Thoracic aorta (tissue), 2 donors: ENCODE data around the gene RNF151. TPM values are rescaled to one million over a fixed set of nuclear protein-coding genes. Genes with fewer than 3 reads are reported as not detected.
A peak's percentile ranks its signal among the peaks of the same experiment; 100 is the strongest.

Experiments
- ATAC-seq: fragments of 150-250 bp; one replicate; pipeline ENCODE4 v1.8.0; 2017; ENCODE audit warnings: low read depth; ENCODE audit not compliant: insufficient number of reproducible peaks, low FRiP score
- DNase-seq: peaks from one replicate; pipeline ENCODE4 v3.0.0-alpha.2; 2020; ENCODE audit warnings: low spot score
- H3K27ac ChIP-seq, 2 donors: fragments of 200-600 bp; sonication (generic); 1 replicate in 1 of 2; 2 replicates in 1 of 2; pipeline ENCODE4 v1.5.1; 2016; ENCODE audit warnings: mild to moderate bottlenecking in 2 of 2, moderate library complexity in 2 of 2
- H3K27me3 ChIP-seq: fragments of 200-600 bp; sonication (generic); replicated peaks from 2 replicates; pipeline ENCODE4 v1.6.0; 2016; ENCODE audit warnings: mild to moderate bottlenecking; ENCODE audit not compliant: insufficient read depth
- H3K36me3 ChIP-seq: fragments of 200-600 bp; sonication (generic); one replicate; pipeline ENCODE4 v1.5.1; 2016
- H3K4me1 ChIP-seq, 2 donors: fragments of 200-600 bp; sonication (generic); 1 replicate in 1 of 2; 2 replicates in 1 of 2; pipeline versions ENCODE4 v1.5.1 to v1.6.0; 2016; ENCODE audit warnings: low read depth in 2 of 2, mild to moderate bottlenecking in 1 of 2; ENCODE audit not compliant: control insufficient read depth in 1 of 2
- H3K4me3 ChIP-seq: fragments of 200-600 bp; sonication (generic); 2 replicates; pipeline ENCODE4 v1.5.1; 2016; ENCODE audit warnings: mild to moderate bottlenecking
- H3K9me3 ChIP-seq: fragments of 200-600 bp; sonication (generic); 2 replicates; pipeline ENCODE4 v1.5.1; 2016
- CTCF ChIP-seq: fragments of 200-600 bp; sonication (generic); IDR thresholded peaks from one replicate; pipeline ENCODE4 v1.5.1; 2019; ENCODE audit warnings: antibody characterized with exemption
- total RNA-seq, 2 donors: library from RNA; depleted of rRNA; stranded (reverse); fragments of >200 nt; gene quantifications; one replicate each; pipeline versions ENCODE4 v1.1.0 to v1.2.3, GENCODE V29; 2016

RNF151 gene
- total RNA-seq, 2 donors from 2014 or later: not detected

DNA sequence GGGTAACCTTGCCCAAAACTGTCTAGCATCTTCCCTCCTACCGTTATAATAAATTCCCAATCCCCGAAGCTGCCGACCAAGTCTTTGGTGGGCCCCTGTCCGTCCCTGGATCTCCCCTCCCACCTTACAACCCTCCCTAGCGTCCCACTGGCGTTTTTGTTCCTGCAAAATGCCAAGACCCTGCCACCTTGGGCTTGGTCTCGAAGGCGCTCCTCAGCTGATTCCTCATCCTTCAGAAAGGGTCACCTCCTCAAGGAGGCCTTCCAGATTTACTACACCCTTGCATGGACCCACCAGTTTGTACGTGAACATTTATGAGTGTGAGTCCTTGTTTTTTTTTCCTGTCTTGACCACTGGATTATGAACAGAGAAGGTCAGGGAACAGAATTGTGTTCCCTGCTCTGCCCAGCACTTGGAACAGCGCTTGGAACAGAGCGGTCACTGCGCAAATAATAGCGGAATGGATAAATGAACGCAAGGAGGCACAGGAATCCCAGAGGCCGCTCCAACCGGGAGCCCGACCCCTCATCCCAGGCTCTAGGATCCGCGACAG, 16.4 kb downstream of the RNF151 start:
- peaks cover 14% of the 10 kb centered on the region for H3K36me3 ChIP-seq
- H3K27ac ChIP-seq: peak overlapping the region in 1 of 2 donors; percentile 53
- peak overlapping the region; percentile 92 for H3K4me3 ChIP-seq
- no peaks in the 10 kb centered on the region for H3K9me3 ChIP-seq
- no peaks in the 10 kb centered on the region for H3K27me3 ChIP-seq
- no peak for TF ChIP-seq CTCF
- ATAC-seq (no peak), DNase-seq (no peak)
- H3K4me1 ChIP-seq: peaks cover 7 to 18% of the 10 kb centered on the region in 2 donors

DNA sequence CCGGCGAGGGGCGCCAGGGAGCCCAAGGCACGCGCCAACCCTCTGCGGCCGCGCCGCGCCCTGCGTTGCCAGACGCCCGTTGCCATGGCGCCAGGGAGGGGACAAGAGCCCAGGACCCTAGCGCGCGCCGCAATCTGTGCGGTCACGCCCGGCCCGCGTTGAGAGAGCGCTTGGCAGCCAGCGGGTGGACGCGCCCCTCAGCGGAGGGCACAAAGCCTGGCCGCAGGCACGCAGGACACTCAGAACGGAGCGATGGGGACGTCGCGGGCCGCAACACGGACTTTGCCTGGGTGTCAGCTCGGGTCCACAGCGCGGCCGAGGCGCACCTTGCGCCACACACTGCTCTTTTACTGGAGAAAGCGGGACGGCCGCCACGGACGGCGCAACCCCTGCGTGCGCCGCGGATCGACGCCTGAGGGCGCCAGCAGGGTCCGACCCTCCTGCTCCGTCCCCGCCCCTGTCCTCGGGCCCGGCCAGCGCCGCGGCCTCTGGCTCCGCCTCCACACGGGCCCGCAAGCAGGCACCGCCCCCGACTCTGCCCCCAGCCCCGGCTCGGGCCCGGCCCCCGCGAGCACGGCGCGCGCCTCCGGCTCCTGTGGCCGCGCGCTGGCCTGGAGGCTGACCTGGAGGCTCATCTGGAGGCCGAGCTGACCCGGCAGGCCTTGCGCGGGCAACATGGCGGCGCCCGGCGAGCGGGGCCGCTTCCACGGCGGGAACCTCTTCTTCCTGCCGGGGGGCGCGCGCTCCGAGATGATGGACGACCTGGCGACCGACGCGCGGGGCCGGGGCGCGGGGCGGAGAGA, 17.1 kb downstream of the RNF151 start, which contains the start of gene GFER:
Gene GFER, plus strand, starts transcription at position 650 of the 803 bp plus-strand sequence. Its CDS starts 26 bp downstream, at position 676.
- no peak for DNase-seq

GRCh38 chr16:1984347-1985225, 17.9 kb downstream of the RNF151 start:
- Histone ChIP-seq H3K4me1 (peaks cover 7 to 21% of the 10 kb centered on the region in 2 donors), H3K36me3 (peaks cover 8% of the 10 kb centered on the region), H3K27ac (peak overlapping the region; percentile 38 to 53), H3K9me3 (no peaks in the 10 kb centered on the region), H3K4me3 (peak overlapping the region; percentile 92), H3K27me3 (peaks cover 4% of the 10 kb centered on the region)
- TF ChIP-seq CTCF: no peak
- ATAC-seq: no peak
- no peak for DNase-seq

More for the DNA sequence above, 17.1 kb downstream of the RNF151 start, which contains the start of gene GFER:
- Histone ChIP-seq H3K9me3 (no peaks in the 10 kb centered on the region), H3K4me1 (peaks cover 7 to 18% of the 10 kb centered on the region in 2 donors), H3K27me3 (no peaks in the 10 kb centered on the region), H3K36me3 (peaks cover 8% of the 10 kb centered on the region), H3K27ac (peak within 1 kb of the TSS; percentile 38 to 53), H3K4me3 (peak within 1 kb of the TSS; percentile 92)
- peak; percentile 53 for ATAC-seq
- peak; percentile 26 for TF ChIP-seq CTCF

DNA sequence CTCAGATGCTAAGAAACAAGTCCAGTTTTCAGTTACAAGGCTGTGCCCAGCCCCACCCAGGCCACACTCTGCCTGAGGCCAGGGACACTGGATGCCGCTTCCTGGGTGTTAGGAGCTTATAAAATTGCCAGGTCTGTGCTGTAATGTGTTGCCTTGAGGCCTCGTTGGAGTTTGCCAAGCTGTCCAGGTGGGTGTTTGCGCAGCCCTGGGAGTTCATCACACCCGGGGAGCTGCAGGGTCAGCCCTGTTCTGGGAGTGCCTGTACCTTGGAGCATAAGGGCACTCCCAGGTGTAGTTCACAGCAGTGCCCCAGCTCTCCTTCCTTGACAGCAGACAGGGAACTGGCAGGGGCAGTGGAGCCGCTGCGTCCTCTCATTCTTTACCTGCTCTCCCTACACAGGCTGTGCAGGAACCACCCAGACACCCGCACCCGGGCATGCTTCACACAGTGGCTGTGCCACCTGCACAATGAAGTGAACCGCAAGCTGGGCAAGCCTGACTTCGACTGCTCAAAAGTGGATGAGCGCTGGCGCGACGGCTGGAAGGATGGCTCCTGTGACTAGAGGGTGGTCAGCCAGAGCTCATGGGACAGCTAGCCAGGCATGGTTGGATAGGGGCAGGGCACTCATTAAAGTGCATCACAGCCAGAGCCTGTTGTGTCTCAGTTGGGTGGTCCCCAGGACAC, 19.0 kb downstream of the RNF151 start:
- H3K27me3 ChIP-seq: peaks cover 4% of the 10 kb centered on the region
- H3K9me3 ChIP-seq: no peaks in the 10 kb centered on the region
- H3K27ac ChIP-seq: no peak overlapping the region
- H3K36me3 ChIP-seq: peaks cover 8% of the 10 kb centered on the region
- ATAC-seq: no peak
- no peak for DNase-seq
- H3K4me1 ChIP-seq: peaks cover 7 to 25% of the 10 kb centered on the region in 2 donors
- H3K4me3 ChIP-seq: no peak overlapping the region
- TF ChIP-seq CTCF: no peak
